A172 (cell line): ENCODE measurements around the gene NEDD4L. TPM values are rescaled to one million over a fixed set of nuclear protein-coding genes. Genes with fewer than 3 reads are reported as not detected.

Experiments used
- DNase-seq: peaks from one replicate; pipeline ENCODE4 v3.0.0-alpha.2; 2015; ENCODE audit warnings: low spot score
- total RNA-seq: library from RNA; depleted of rRNA; stranded (reverse); fragments of >200 nt; shearing (Covaris generic); gene quantifications from 2 replicates; pipeline ENCODE4 v1.2.3, GENCODE V29; 2014

The NEDD4L gene
- total RNA-seq, 1 experiment from 2014 or later = 8.1 TPM

DNA sequence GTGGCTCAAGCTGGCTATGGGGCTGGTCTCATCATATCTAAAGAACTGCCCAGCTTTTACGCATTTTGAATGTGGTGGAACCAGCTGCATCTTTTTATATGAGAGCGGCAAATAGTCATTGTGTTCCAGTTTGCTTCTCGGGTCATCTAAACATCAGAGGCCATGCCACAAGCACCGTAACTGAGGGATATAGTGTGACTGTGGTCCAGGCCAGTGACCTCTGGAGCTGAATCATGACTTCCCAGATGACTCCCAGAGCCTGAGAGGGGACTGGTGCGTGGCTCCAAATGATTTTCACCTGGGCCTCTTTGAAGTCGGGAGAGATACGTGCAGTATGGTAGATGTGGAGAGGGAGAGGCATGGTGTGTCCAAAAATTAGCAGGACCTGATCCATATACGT, 271.0 kb downstream of the NEDD4L start:
- peak; percentile 27 for DNase-seq

- DNase-seq = peak; percentile 65
Observed at GRCh38 chr18:58315739-58316215, 271.8 kb downstream of the NEDD4L start.

- no peak for DNase-seq
Observed at GRCh38 chr18:58316396-58317342, 272.6 kb downstream of the NEDD4L start.

- no peak for DNase-seq
Observed at GRCh38 chr18:58319719-58320118, 275.7 kb downstream of the NEDD4L start.

DNA sequence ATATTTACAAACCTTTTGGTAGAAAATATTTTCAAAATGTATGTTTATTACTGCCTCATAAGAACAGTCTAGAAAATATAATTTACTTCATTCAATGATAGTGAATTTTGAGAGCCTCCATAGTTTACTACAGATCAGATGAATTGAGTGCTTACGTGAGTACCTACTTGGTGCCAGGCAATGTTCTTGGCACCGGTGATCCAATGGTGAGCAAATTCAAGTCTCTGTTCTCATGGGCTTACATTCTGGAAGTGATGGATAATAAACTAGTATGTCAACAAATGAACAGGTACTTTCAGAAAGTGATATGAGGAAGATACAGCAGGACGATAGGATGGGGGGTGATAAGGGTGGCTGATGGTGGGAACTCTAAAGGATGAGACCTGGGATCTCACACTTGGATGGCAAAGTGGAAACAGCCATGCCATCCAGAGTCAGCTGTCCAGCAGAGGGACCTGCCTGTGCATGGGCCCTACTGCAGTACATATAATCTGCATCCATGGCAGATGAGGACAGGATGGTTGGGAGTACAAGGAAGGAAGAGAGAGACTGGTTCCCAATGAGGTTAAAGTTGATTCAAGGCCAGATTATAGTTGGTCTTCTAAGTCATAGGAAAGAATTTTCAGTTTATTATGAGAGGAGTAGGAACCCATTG, 277.0 kb downstream of the NEDD4L start:
- no peak for DNase-seq

DNA sequence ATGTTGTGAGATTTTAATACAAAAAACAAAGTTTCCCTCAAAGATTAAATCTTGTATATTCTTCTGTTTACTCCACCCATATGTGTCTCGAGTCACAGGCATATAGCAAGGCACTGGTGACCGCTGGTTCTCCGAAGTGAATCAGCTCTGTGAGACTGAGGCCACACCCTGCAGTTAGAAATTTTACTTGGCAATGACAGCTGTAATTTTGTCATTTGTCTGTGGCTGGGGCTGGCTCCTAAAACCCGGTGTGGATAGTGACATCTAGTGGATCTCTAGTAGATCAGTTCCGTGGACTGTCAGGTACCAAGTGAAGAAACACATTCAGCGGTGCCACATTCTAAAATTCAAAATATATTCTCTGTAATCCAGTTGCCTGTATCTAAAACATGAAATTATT, 278.0 kb downstream of the NEDD4L start:
- peak; percentile 85 for DNase-seq

- no peak for DNase-seq
Observed at GRCh38 chr18:58322464-58322863, 278.4 kb downstream of the NEDD4L start.

DNA sequence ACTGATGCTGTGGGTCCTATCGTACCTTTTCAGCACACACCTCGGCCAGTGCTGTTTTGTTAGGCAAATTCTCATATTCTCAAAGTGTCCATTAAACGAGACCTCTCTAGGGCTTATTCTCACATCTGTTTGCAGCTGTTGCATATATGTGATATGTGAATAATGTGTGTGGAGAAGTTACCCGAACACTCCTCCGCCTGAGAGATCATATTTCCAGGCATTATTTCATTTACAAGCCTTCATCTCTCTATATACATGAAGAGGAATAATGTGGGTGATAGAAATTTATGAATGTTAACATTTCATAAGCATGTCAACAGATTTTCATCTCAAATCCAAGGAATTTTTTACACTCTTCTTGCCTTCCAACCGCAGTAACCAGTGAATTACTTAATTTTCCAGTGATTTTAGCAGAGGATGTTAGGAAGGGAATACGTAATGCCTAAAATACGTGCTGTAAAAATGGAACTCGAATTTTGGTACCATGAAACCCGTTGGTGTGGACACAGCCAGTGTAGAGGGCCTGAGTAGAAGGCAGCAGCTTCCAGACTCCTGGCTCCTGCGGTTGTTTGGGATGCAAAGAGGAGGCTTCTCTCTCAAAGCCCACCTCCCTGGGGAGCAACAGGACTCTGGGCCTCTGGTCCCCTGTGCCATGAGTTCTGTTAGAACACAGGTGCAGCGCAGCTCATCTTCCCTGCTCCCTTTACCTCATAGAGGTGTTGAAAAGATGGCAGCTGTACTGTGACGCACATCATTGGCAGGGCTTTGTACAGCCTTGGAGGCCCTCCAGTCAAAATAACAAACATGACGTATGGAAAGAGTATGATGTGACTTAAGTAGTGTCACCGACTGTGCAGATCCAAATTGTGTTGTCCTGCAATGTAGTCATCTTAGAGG, 280.1 kb downstream of the NEDD4L start:
- no peak for DNase-seq

DNA sequence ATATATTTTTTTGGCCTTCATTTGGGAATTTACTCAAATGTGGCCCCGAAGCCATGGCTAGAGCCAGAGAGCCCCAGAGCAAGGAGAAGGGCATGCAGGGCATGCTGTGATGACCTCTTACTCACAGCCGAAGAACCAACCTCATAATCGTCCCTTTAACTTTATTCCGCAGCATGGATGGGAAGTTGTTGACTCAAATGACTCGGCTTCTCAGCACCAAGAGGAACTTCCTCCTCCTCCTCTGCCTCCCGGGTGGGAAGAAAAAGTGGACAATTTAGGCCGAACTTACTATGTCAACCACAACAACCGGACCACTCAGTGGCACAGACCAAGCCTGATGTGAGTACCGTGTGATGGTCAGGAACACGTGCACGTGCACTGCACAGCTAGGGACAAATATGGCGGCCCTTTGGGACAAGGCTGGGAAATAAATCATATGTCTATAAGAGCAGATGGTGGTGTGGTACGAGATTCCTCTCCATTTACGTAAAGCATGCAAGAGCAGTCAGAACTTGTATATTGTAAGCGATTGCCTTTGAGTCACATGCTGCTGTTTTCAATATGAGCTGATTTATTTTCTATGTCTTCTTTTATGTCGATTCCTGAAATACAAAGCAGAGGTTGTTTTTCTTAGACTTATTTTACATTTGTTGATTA, 280.9 kb downstream of the NEDD4L start:
- no peak for DNase-seq

DNA sequence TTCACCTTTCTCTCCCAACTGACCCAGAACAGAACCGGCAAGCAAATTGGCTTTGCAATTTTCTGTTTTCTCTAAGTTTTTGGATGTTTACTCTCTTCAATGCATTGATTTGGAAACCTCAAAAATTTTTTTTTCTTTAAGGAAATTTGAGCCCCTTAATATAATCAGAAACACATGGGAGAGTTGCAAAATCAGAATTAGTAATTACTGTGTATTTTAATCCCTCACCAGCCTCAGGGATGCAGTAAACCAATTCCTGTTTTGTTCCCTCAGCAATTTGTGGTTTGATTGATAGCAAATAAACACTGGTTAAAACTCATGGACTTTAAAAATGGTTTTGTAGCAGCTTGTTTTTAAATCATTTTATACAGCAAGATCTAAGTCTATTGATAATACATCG, 281.5 kb downstream of the NEDD4L start:
- DNase-seq = no peak

- no peak for DNase-seq
Observed at GRCh38 chr18:58334061-58334460, 290.0 kb downstream of the NEDD4L start.

DNA sequence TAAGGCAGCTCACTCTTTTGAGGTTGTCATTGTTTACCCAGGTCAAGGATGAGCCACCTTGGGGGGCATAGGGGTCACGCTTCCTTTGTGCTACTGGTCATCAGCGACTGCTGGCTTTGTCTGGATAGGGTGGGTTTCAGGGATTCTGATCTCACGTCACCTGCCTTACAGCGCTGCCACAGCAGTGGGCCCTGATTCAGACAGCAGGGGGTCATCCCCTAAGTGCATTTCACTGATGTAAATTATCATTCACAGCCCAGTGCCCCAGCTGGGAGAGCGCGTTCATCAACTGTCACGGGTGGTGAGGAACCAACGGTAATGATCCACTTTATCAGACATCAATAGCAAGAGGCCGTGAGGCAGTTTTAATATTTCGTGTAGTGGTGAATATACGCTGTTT, 291.2 kb downstream of the NEDD4L start:
- DNase-seq = no peak

DNA sequence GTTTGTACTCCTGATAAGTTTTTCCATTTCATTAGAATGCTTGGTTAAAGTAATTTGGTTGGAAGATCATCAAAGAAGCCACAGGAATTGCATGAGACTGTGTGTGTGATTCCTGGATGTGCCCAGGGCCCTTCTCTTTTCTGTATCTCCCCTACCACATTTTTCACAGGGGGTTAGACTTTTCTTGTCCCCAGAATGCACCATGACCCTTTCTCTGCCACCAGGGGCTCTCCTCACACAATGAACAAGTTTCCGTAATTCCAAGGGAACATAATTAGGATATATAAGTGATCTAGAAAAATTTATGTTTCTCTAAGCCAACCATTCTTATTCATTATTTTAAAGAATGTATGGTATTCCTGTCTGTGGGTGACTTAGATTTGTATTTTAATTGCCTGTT, 291.8 kb downstream of the NEDD4L start:
- DNase-seq = no peak

DNA sequence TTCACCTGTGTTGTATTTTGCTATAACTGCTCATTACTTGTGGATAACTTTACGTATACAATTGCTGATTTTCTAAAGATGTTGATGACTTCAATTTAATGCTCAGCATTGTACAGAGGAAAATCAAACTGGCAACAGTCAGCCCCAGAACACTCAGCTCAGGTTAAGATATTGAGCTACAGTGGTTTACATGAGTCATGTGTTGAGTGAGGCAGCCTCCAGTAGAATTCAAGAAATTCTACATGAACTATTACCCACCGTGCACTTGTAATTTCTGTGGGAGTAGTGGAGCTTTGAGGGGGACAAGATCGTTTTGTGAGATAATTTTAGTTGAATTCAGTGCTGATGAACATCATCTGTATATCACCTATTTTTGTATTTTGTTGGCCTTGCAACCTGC, 292.6 kb downstream of the NEDD4L start:
- peak; percentile 32 for DNase-seq

- no peak for DNase-seq
Observed at GRCh38 chr18:58337285-58337684, 293.3 kb downstream of the NEDD4L start.

DNA sequence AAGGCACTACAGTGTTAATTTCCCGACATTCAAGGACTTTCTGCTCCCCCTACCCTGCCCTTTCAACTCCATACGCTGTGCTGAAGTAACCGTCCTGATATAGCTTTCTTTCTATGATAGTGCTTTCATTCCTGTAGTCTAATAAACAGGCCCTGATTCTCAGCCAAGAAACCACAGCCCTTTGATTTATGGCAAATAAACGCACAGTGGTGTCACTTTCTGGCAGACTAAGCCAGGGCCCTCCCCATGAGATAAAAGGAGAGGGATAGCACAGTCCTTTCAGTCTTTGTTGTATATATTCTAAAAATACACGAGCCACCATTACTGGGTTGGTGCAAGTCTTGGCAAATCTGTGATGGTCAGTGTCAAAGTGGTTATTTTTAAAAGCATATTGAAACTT, 293.7 kb downstream of the NEDD4L start:
- DNase-seq = peak; percentile 62

GRCh38 chr18:58338141-58338540, 294.1 kb downstream of the NEDD4L start:
- no peak for DNase-seq

DNA sequence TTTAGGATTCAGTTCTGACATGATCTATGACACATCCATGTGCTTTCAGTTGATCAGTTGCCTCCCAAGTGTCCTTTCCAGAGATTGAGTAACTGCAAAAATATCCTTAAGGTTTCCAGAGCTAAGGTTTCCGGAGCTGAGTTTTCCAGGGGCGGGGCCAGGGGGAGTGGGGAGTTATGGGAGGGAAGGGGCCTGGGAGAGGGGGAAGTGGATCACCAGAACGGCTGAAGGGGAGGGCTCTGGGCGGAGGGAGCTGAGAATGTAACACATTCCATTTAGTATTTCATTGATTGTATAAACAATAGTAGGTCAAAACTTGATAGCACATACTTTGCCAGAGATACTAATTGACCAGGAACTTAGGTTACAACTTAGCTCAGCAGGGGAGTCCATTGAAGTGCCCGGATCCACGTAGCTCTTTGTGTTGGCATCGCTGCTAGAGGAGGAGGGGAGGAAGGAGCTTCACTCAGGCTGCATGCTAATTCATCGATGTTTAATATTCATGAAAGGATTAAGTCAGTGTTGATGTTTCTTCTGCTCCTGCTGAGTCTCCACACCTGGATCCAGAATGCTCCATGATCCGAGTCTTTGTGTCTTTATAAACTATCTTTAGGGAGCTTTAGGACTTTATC, 295.1 kb downstream of the NEDD4L start:
- no peak for DNase-seq

GRCh38 chr18:58339890-58340289, 295.9 kb downstream of the NEDD4L start:
- DNase-seq = no peak

GRCh38 chr18:58341916-58342315, 297.9 kb downstream of the NEDD4L start:
- no peak for DNase-seq
